Cardiac muscle cell (in vitro differentiated cells and primary cell): ENCODE results near the gene ITGA2. TPM values are rescaled to one million over a fixed set of nuclear protein-coding genes. Genes with fewer than 3 reads are reported as not detected.
A peak's percentile ranks its signal among the peaks of the same experiment; 100 is the strongest.

ENCODE experiments used
- DNase-seq, 2 donors: peaks; one replicate each; pipeline versions ENCODE4 v3.0.0 to v3.0.0-alpha.2; 2010 to 2017; ENCODE audit warnings: low read depth in 1 of 2, low spot score in 1 of 2
- H3K27ac ChIP-seq: fragments of 200-600 bp; sonication (generic); 2 replicates; pipeline ENCODE4 v1.5.1; 2016
- H3K27me3 ChIP-seq: fragments of 200-600 bp; sonication (generic); 2 replicates; pipeline ENCODE4 v1.6.0; 2016; ENCODE audit warnings: control low read depth
- H3K36me3 ChIP-seq: fragments of 200-600 bp; sonication (generic); 2 replicates; pipeline ENCODE4 v1.5.1; 2016; ENCODE audit warnings: control low read depth
- H3K4me1 ChIP-seq: fragments of 200-600 bp; sonication (generic); 2 replicates; pipeline ENCODE4 v1.8.1; 2017; ENCODE audit warnings: low read depth, mild to moderate bottlenecking, mixed run types
- H3K4me3 ChIP-seq: fragments of 200-600 bp; sonication (generic); 2 replicates; pipeline ENCODE4 v1.5.1; 2016; ENCODE audit warnings: mild to moderate bottlenecking
- H3K9me3 ChIP-seq: fragments of 200-600 bp; sonication (generic); 2 replicates; pipeline ENCODE4 v1.5.1; 2017; ENCODE audit warnings: low read depth, mild to moderate bottlenecking, control low read depth
- polyA plus RNA-seq: library from polyadenylated mRNA; unstranded; fragments of >200 nt; fragmentation: Nextera tagmentation; extraction: Ambion mirVana; gene quantifications from 2 replicates; pipeline ENCODE4 v1.2.1, GENCODE V29; 2016
- total RNA-seq: library from RNA; depleted of rRNA; stranded (reverse); fragments of >200 nt; gene quantifications from 2 replicates; pipeline ENCODE4 v1.2.3, GENCODE V29; 2016
- TF ChIP-seq, protein P1 (sequence below): IDR thresholded peaks from 2 replicates; pipeline ENCODE4 v1.5.1; 2012; ENCODE audit warnings: low read depth, mild to moderate bottlenecking, low read length

Gene ITGA2
- total and polyA plus RNA-seq, 2 experiments from 2014 or later: 0.57 to 2.3 TPM

DNA sequence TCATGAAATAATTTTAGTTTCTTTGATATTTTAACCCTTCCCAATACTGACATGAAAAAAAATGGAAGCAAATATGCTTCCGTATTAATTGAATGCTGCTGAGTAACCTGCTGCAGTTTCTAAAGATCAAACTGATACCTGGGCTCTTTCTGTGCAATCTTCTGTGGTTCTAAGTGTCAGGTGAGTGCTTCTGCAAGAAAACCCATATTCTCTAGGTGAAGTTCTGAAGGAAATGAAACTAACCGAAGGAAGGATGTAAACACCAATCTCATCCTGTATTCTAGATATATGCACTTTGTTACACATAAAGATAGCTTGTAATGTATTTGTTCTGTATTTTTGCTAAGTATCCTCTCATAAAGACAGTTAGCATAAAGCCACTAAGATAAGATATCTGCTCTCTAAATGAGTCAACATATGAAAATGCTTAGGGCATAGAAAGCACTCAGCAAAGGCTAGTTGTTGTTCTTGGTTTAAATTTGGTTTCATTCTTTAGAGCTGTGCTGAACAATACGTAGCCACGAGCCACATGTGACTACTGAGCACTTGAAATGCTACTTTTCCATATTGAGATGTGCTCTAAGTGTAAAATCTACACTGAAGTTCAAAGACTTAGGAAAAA is 52.0 kb downstream of the ITGA2 start:
- TF ChIP-seq, protein P1, sequence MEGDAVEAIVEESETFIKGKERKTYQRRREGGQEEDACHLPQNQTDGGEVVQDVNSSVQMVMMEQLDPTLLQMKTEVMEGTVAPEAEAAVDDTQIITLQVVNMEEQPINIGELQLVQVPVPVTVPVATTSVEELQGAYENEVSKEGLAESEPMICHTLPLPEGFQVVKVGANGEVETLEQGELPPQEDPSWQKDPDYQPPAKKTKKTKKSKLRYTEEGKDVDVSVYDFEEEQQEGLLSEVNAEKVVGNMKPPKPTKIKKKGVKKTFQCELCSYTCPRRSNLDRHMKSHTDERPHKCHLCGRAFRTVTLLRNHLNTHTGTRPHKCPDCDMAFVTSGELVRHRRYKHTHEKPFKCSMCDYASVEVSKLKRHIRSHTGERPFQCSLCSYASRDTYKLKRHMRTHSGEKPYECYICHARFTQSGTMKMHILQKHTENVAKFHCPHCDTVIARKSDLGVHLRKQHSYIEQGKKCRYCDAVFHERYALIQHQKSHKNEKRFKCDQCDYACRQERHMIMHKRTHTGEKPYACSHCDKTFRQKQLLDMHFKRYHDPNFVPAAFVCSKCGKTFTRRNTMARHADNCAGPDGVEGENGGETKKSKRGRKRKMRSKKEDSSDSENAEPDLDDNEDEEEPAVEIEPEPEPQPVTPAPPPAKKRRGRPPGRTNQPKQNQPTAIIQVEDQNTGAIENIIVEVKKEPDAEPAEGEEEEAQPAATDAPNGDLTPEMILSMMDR: no peak
- peak in 1 of 2 donors; percentile 68 for DNase-seq

DNA sequence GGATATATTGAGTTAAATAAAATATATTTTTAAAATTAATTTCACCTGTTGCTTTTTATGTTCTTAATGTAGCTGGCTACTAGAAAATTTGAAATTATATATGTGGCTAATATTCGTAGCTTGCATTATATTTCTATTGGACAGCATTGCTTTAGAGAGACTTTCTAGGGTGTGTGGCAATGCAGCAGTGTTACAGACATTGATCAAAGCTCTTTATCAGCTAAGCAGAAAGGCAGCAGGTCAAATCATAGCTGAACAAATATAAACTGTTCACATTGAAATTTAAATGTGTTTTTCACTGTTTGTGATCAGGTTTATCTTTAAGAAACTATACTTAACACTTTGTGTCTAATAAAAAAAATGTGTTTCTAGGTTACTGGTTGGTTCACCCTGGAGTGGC is 52.6 kb downstream of the ITGA2 start:
- Histone ChIP-seq H3K4me1 (no peaks in the 10 kb centered on the region), H3K4me3 (no peak overlapping the region), H3K9me3 (no peaks in the 10 kb centered on the region), H3K27ac (no peak overlapping the region), H3K27me3 (no peaks in the 10 kb centered on the region), H3K36me3 (no peaks in the 10 kb centered on the region)
- TF ChIP-seq, protein P1: no peak
- no peak for DNase-seq

More for the DNA sequence above, 52.0 kb downstream of the ITGA2 start:
- no peaks in the 10 kb centered on the region for H3K36me3 ChIP-seq
- no peaks in the 10 kb centered on the region for H3K9me3 ChIP-seq
- H3K4me1 ChIP-seq: no peaks in the 10 kb centered on the region
- no peaks in the 10 kb centered on the region for H3K27me3 ChIP-seq
- H3K4me3 ChIP-seq: no peak overlapping the region
- no peak overlapping the region for H3K27ac ChIP-seq

DNA sequence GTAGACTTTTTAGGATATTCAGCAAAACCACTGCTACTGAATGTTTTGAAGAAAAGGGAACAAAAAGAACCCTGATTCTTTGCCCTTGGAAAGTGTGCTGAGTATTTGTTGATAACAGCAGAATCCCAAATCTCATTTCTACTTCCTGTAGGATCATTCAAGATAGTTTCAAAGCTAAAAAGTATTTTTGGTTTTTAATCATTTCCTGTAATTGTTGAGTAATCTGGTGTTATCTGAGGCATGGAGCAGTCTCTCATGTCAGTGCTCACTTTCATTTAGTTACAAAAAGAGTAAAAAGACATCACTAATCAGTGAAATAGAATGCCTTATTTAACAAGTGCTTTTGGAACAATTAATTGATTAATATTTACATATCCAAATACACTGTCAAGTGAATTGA is 56.1 kb downstream of the ITGA2 start:
- peak in 1 of 2 donors; percentile 37 for DNase-seq
- no peaks in the 10 kb centered on the region for H3K4me1 ChIP-seq
- no peak overlapping the region for H3K4me3 ChIP-seq
- no peaks in the 10 kb centered on the region for H3K9me3 ChIP-seq
- TF ChIP-seq, protein P1: no peak
- no peak overlapping the region for H3K27ac ChIP-seq
- H3K27me3 ChIP-seq: no peaks in the 10 kb centered on the region
- H3K36me3 ChIP-seq: no peaks in the 10 kb centered on the region

DNA sequence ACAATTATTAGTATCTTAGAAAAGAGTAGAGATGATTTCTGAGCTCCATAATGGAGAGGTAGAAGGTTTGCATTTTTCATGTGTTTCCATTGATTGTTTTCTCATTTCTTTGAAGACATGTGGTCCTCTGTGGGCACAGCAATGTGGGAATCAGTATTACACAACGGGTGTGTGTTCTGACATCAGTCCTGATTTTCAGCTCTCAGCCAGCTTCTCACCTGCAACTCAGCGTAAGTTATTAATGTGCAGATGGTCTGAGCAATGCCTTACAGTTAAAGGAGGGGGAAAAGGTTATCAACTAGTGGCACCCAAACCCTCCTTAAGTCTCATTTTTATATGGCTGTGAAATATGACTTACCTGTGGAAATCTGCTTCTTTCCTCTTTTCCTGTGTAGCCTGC is 59.1 kb downstream of the ITGA2 start:
- H3K27ac ChIP-seq: no peak overlapping the region
- H3K9me3 ChIP-seq: no peaks in the 10 kb centered on the region
- H3K36me3 ChIP-seq: no peaks in the 10 kb centered on the region
- H3K27me3 ChIP-seq: no peaks in the 10 kb centered on the region
- H3K4me1 ChIP-seq: no peaks in the 10 kb centered on the region
- H3K4me3 ChIP-seq: no peak overlapping the region
- no peak for DNase-seq
- TF ChIP-seq, protein P1: no peak

DNA sequence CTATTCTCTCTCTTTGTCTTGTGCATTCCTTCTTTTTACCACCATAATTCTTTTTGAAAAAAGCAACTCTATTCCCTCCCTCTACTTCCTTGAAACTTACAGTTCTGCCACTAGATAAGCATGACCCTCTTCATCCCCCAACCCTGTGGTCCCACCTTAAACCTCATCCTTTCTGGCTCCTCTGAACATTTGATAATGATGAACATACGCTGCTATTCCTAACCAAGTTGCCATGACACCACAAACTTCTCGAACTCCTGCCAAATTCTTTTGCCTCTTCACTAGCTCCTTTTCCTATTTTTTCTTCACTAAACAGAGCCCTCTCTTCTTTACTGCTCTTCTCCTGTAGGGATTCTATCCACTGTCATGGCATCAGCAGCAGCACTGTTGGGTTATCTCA is 63.3 kb downstream of the ITGA2 start:
- Histone ChIP-seq H3K27me3 (no peaks in the 10 kb centered on the region), H3K4me3 (no peak overlapping the region), H3K27ac (no peak overlapping the region), H3K9me3 (no peaks in the 10 kb centered on the region), H3K4me1 (no peaks in the 10 kb centered on the region), H3K36me3 (no peaks in the 10 kb centered on the region)
- no peak for DNase-seq
- TF ChIP-seq, protein P1: no peak

DNA sequence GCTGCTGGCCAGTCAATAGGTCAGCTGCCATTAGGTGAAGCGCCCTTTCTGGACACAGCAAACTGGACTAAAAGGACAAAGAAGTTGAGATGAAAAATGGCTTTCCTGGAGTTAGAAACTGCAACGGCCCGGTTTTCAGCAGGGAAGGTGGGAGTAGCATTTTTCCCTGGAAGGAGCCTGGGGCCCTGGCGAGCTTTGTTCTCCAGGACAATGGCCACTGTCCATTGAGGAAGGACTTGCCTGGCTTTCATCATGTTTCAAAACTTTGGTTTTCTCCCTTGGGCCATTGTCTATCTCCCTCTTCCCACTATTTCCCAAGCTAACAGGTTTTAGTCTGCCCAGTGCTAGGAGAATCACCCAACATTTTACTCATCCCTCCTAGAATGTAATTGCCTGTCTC is 64.2 kb downstream of the ITGA2 start:
- no peaks in the 10 kb centered on the region for H3K4me1 ChIP-seq
- H3K36me3 ChIP-seq: no peaks in the 10 kb centered on the region
- H3K27ac ChIP-seq: no peak overlapping the region
- TF ChIP-seq, protein P1: no peak
- no peak overlapping the region for H3K4me3 ChIP-seq
- DNase-seq: no peak
- no peaks in the 10 kb centered on the region for H3K27me3 ChIP-seq
- H3K9me3 ChIP-seq: no peaks in the 10 kb centered on the region
